SK-N-SH (cell line): ENCODE results near the gene ILDR1. TPM values are rescaled to one million over a fixed set of nuclear protein-coding genes. Genes with fewer than 3 reads are reported as not detected.

ENCODE experiments used
- CTCF ChIA-PET: fragments of 300-600, 350-600 bp; formaldehyde crosslinking; extraction: SDS; loops from one replicate; lab custom pipeline; 2021; lab: Yijun Ruan, JAX
- POLR2A ChIA-PET: fragments of 350-600 bp; sonication (Branson Sonifier 250); formaldehyde crosslinking; extraction: SDS; loops from one replicate; lab custom pipeline; 2020; ENCODE audit warnings: antibody characterized with exemption, inconsistent platforms; lab: Yijun Ruan, JAX
- DNase-seq: peaks from one replicate; pipeline ENCODE4 v3.0.0; 2012
- H2AFZ ChIP-seq: fragments of 200-600 bp; sonication (generic); 2 replicates; pipeline ENCODE4 v1.8.1; 2016; ENCODE audit warnings: antibody characterized with exemption, mild to moderate bottlenecking, low read depth
- H3F3A ChIP-seq: fragments of 200-600 bp; sonication (generic); replicated peaks from 2 replicates; pipeline ENCODE3; 2016; ENCODE audit warnings: antibody characterized with exemption, mild to moderate bottlenecking; ENCODE audit not compliant: insufficient read depth
- H3K27ac ChIP-seq, 2 experiments: fragments of 200-500 bp in 1 of 2; fragments of 200-600 bp in 1 of 2; sonication (Bioruptor generic) in 1 of 2; sonication (generic), shearing (Covaris generic) in 1 of 2; 2 replicates each; pipeline versions ENCODE4 v1.5.1 to v1.6.1; 2014 to 2016; ENCODE audit warnings: low read depth in 2 of 2, inconsistent platforms in 1 of 2, low read length in 1 of 2, mild to moderate bottlenecking in 1 of 2, mixed read lengths in 1 of 2
- H3K27me3 ChIP-seq: fragments of 200-600 bp; sonication (generic), shearing (Covaris generic); 2 replicates; pipeline ENCODE4 v1.6.1; 2016; ENCODE audit warnings: mixed run types; ENCODE audit not compliant: insufficient read depth
- H3K36me3 ChIP-seq, 2 experiments: fragments of 200-500 bp in 1 of 2; fragments of 200-600 bp in 1 of 2; sonication (Bioruptor generic) in 1 of 2; sonication (generic) in 1 of 2; replicated peaks in 1 of 2; 2 replicates each; pipeline versions ENCODE3 to v1.5.1; 2014 to 2016; ENCODE audit warnings: low read length in 1 of 2, mild to moderate bottlenecking in 1 of 2; ENCODE audit not compliant: insufficient read depth in 2 of 2, control insufficient read depth in 1 of 2
- H3K4me1 ChIP-seq, 2 experiments: fragments of 200-500 bp in 1 of 2; fragments of 200-600 bp in 1 of 2; sonication (Bioruptor generic) in 1 of 2; sonication (generic), shearing (Covaris generic) in 1 of 2; 2 replicates each; pipeline versions ENCODE4 v1.5.1 to v1.6.1; 2014 to 2016; ENCODE audit warnings: low read depth in 1 of 2, low read length in 1 of 2, mixed run types in 1 of 2; ENCODE audit not compliant: insufficient read depth in 2 of 2, control insufficient read depth in 1 of 2
- H3K4me2 ChIP-seq: fragments of 200-600 bp; sonication (generic), shearing (Covaris generic); 2 replicates; pipeline ENCODE4 v1.6.1; 2017; ENCODE audit warnings: mixed run types
- H3K4me3 ChIP-seq, 2 experiments: fragments of 200-500 bp in 1 of 2; fragments of 200-600 bp in 1 of 2; sonication (Bioruptor generic) in 1 of 2; sonication (generic), shearing (Covaris generic) in 1 of 2; 2 replicates each; pipeline versions ENCODE4 v1.5.1 to v1.8.1; 2014 to 2016; ENCODE audit warnings: low read depth in 2 of 2, inconsistent platforms in 1 of 2, low read length in 1 of 2, mild to moderate bottlenecking in 1 of 2, mixed read lengths in 1 of 2, moderate library complexity in 1 of 2
- H3K79me2 ChIP-seq: fragments of 200-600 bp; sonication (generic); 2 replicates; pipeline ENCODE4 v1.8.1; 2017; ENCODE audit warnings: mild to moderate bottlenecking; ENCODE audit not compliant: insufficient read depth
- H3K9ac ChIP-seq: fragments of 200-600 bp; sonication (generic); 2 replicates; pipeline ENCODE4 v1.6.1; 2017; ENCODE audit warnings: mixed run types
- H3K9me2 ChIP-seq: fragments of 200-600 bp; sonication (generic); 2 replicates; pipeline ENCODE4 v1.6.1; 2017; ENCODE audit warnings: mixed run types
- H3K9me3 ChIP-seq: fragments of 200-600 bp; sonication (generic); 2 replicates; pipeline ENCODE4 v1.6.1; 2017; ENCODE audit warnings: mixed run types, mild to moderate bottlenecking, moderate library complexity
- H4K20me1 ChIP-seq: fragments of 200-600 bp; sonication (generic); 2 replicates; pipeline ENCODE4 v1.6.1; 2017; ENCODE audit warnings: mild to moderate bottlenecking, mixed run types; ENCODE audit not compliant: insufficient read depth
- FOSL2 ChIP-seq: IDR thresholded peaks from 2 replicates; pipeline ENCODE4 v1.4.0; 2012; ENCODE audit warnings: low read depth, mild to moderate bottlenecking, moderate library complexity, borderline replicate concordance
- FOXM1 ChIP-seq: IDR thresholded peaks from 2 replicates; pipeline ENCODE4 v1.4.0; 2012; ENCODE audit warnings: low read depth, mild to moderate bottlenecking
- GABPA ChIP-seq: IDR thresholded peaks from 2 replicates; pipeline ENCODE4 v1.4.0; 2012; ENCODE audit warnings: low read depth, mild to moderate bottlenecking
- MAX ChIP-seq: IDR thresholded peaks from 2 replicates; pipeline ENCODE4 v1.4.0; 2012; ENCODE audit warnings: low read depth
- POLR2AphosphoS5 ChIP-seq: IDR thresholded peaks from 2 replicates; pipeline ENCODE4 v1.6.1; 2012; ENCODE audit warnings: low read depth, low read length
- RCOR1 ChIP-seq: fragments of 150-350 bp; IDR thresholded peaks from 2 replicates; pipeline ENCODE4 v1.6.1; 2017; ENCODE audit warnings: antibody characterized with exemption, low read length
- REST ChIP-seq: IDR thresholded peaks from 2 replicates; pipeline ENCODE4 v1.6.1; 2012; ENCODE audit warnings: mild to moderate bottlenecking, low read depth, low read length, moderate library complexity
- YY1 ChIP-seq: IDR thresholded peaks from 2 replicates; pipeline ENCODE4 v1.4.0; 2012; ENCODE audit warnings: low read depth, mild to moderate bottlenecking
- WGBS: methylation state at CpG from one replicate; pipeline ENCODE4 v1.1.6; 2017; ENCODE audit warnings: low lambda C conversion rate; 5-methylcytosine and 5-hydroxymethylcytosine counted together
- polyA plus RNA-seq, 3 experiments: library from polyadenylated mRNA; depleted of rRNA; stranded (reverse); fragments of >200 nt; gene quantifications; 2 replicates each; pipeline ENCODE4 v1.2.3, GENCODE V29; 2012
- TF ChIP-seq, protein P1 (sequence below): IDR thresholded peaks from 2 replicates; pipeline ENCODE4; 2012

The ILDR1 gene
- polyA plus RNA-seq, 1 of the 3 experiments (the other 2 are of a cell fraction), result 0.02 TPM

GRCh38 chr3:122000936-122001605 lies 21.0 kb downstream of the ILDR1 start:
- Histone ChIP-seq H3K9me3 (no peaks in the 10 kb centered on the region), H3K79me2 (no peaks in the 10 kb centered on the region), H3K9me2 (no peaks in the 10 kb centered on the region), H3F3A (peaks cover 4% of the 10 kb centered on the region), H3K27me3 (no peaks in the 10 kb centered on the region), H4K20me1 (no peaks in the 10 kb centered on the region), H3K36me3 (no peaks in the 10 kb centered on the region), H3K27ac (no peak overlapping the region), H2AFZ (no peak overlapping the region; the same call in 1 of the 2 replicates), H3K4me3 (peak overlapping the region in 1 of 2 experiments; percentile 10; a peak in 1 of 4 replicates), H3K9ac (no peak overlapping the region), H3K4me1 (peaks cover 0 to 8% of the 10 kb centered on the region in 2 experiments; a peak in 1 of 4 replicates), H3K4me2 (no peak overlapping the region)
- ChIA-PET CTCF (no interaction called here), POLR2A (no interaction called here)
- no peak for DNase-seq
- 21% methylated on average over 4 of the region's 4 CpGs for WGBS
- TF ChIP-seq RCOR1 (no peak), FOSL2 (no peak), FOXM1 (no peak), REST (no peak), POLR2AphosphoS5 (no peak), GABPA (no peak)
- TF ChIP-seq, protein P1, sequence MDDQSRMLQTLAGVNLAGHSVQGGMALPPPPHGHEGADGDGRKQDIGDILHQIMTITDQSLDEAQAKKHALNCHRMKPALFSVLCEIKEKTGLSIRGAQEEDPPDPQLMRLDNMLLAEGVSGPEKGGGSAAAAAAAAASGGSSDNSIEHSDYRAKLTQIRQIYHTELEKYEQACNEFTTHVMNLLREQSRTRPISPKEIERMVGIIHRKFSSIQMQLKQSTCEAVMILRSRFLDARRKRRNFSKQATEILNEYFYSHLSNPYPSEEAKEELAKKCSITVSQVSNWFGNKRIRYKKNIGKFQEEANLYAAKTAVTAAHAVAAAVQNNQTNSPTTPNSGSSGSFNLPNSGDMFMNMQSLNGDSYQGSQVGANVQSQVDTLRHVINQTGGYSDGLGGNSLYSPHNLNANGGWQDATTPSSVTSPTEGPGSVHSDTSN, result peak; percentile 90

- H2AFZ ChIP-seq, result no peak overlapping the region
- WGBS, result 0% methylated on average over 1 of the region's 1 CpG
- H3K36me3 ChIP-seq, result no peaks in the 10 kb centered on the region
- no peaks in the 10 kb centered on the region for H3K9me2 ChIP-seq
- no peak overlapping the region for H3K27ac ChIP-seq
- no peak overlapping the region for H3K4me3 ChIP-seq
- H3K4me1 ChIP-seq, result peaks cover 0 to 8% of the 10 kb centered on the region in 2 experiments; a peak in 1 of 4 replicates
- H3K9ac ChIP-seq, result no peak overlapping the region
- no peaks in the 10 kb centered on the region for H3K9me3 ChIP-seq
- CTCF ChIA-PET, result no interaction called here
- DNase-seq, result no peak
- H3K4me2 ChIP-seq, result no peak overlapping the region
- no peaks in the 10 kb centered on the region for H3K79me2 ChIP-seq
- no peaks in the 10 kb centered on the region for H3K27me3 ChIP-seq
- H3F3A ChIP-seq, result peaks cover 4% of the 10 kb centered on the region
- TF ChIP-seq MAX (no peak), YY1 (no peak)
- TF ChIP-seq, all 33 proteins: peak for 0
- no peaks in the 10 kb centered on the region for H4K20me1 ChIP-seq
- POLR2A ChIA-PET, result no interaction called here
These were observed 22.1 kb downstream of the ILDR1 start for GRCh38 chr3:121999931-122000330.
